Mucosa of descending colon (tissue), 3 donors: Measurements from ENCODE around the gene ZNF44. TPM values are rescaled to one million over a fixed set of nuclear protein-coding genes. Genes with fewer than 3 reads are reported as not detected.

Experiments
- ATAC-seq: fragments of 200-7000 bp; cut with Tn5 transposase; one replicate; pipeline ENCODE4 v1.9.1; 2020; ENCODE audit warnings: mild to moderate bottlenecking, moderate library complexity
- DNase-seq, 3 donors: peaks; one replicate each; pipeline ENCODE4 v3.0.0-alpha.2; 2020
- H3K36me3 ChIP-seq: fragments of 200-600 bp; one replicate; pipeline ENCODE4 v1.8.0; 2021; ENCODE audit warnings: low read depth, mild to moderate bottlenecking
- H3K4me1 ChIP-seq: fragments of 200-600 bp; one replicate; pipeline ENCODE4 v1.8.0; 2021; ENCODE audit warnings: low read depth, mild to moderate bottlenecking
- H3K4me3 ChIP-seq: fragments of 200-600 bp; one replicate; pipeline ENCODE4 v1.8.0; 2021; ENCODE audit warnings: mild to moderate bottlenecking
- H3K9me3 ChIP-seq: fragments of 200-600 bp; one replicate; pipeline ENCODE4 v1.8.0; 2021; ENCODE audit warnings: mild to moderate bottlenecking
- intact Hi-C, 2 donors: fragments of 100-400 bp; cut with DNase I in 1 of 2; cut with micrococcal nuclease in 1 of 2; formaldehyde crosslinking; loops; one replicate each; pipeline versions ENCODE4 v1.11.0 to v1.11.1; 2022; cut with DNase I, micrococcal nuclease
- total RNA-seq, 3 donors: library from RNA; stranded (reverse); fragmentation: NEBNext Ultra II Directional in 2 of 3; extraction: Animal tissue kit (Norgen Biotek cat#: 25700) in 2 of 3; gene quantifications; one replicate each; pipeline versions ENCODE4 v1.2.1 to v1.2.4, GENCODE V29; 2021 to 2023
- TF ChIP-seq, protein P1 (sequence below): fragments of 200-600 bp; IDR thresholded peaks from one replicate; pipeline ENCODE4 v1.8.0; 2022; ENCODE audit warnings: antibody characterized with exemption, mild to moderate bottlenecking
- donor health status: DM: no; HTN: no; CAD: no; lungs with moderate emphysema.
- donor health status: DM: no; HTN: no; CAD: no.
- donor health status: DM: no; HTN: yes; CAD: no.

Gene ZNF44
- total RNA-seq, 3 donors from 2014 or later: 17.8 to 22.8 (median 21.7) TPM

DNA sequence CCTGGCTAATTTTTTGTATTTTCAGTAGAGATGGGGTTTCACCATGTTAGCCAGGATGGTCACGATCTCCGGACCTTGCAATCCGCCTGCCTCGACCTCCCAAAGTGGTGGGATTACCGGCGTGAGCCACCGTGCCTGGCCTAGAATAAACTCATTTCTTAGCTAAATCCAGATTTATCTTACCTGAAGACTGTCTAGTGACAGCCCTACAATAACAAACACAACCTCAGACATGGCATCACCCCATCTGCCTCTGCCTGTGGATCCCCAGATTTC is 5.0 kb downstream of the ZNF44 start:
- ATAC-seq: no peak

DNA sequence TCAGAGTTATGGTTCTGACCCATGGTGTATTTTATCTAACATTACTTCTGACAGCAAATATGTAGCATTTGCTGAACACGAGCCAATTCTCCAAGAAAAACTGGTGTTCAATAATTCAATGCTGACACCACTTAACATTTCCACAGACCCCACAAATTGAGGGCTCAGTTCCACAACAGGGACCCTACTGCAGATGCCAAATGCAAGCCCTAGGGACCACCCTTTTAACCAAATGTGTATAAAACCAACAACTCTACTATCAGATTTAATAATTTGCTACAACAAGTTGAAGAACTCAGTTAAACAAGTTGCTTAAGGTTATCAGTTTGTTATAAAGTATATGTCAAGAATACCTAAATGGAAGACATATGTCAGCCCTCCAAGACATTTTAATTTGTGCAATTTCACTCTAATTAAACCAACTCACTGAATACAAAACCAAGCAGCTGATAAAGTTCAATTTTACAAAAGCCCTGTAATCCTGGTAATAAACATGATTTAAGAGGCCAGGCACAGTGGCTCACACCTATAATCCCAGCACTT is 6.7 kb downstream of the ZNF44 start:
- no peaks in the 10 kb centered on the region for H3K36me3 ChIP-seq

More for the DNA sequence above, 5.0 kb downstream of the ZNF44 start:
- H3K4me1 ChIP-seq: peaks cover 11% of the 10 kb centered on the region
- DNase-seq: no peak
- H3K9me3 ChIP-seq: peaks cover 4% of the 10 kb centered on the region
- TF ChIP-seq, protein P1, sequence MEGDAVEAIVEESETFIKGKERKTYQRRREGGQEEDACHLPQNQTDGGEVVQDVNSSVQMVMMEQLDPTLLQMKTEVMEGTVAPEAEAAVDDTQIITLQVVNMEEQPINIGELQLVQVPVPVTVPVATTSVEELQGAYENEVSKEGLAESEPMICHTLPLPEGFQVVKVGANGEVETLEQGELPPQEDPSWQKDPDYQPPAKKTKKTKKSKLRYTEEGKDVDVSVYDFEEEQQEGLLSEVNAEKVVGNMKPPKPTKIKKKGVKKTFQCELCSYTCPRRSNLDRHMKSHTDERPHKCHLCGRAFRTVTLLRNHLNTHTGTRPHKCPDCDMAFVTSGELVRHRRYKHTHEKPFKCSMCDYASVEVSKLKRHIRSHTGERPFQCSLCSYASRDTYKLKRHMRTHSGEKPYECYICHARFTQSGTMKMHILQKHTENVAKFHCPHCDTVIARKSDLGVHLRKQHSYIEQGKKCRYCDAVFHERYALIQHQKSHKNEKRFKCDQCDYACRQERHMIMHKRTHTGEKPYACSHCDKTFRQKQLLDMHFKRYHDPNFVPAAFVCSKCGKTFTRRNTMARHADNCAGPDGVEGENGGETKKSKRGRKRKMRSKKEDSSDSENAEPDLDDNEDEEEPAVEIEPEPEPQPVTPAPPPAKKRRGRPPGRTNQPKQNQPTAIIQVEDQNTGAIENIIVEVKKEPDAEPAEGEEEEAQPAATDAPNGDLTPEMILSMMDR: no peak
- no peak overlapping the region for H3K4me3 ChIP-seq
- H3K36me3 ChIP-seq: no peaks in the 10 kb centered on the region
- intact Hi-C loops: no loop called here

DNA sequence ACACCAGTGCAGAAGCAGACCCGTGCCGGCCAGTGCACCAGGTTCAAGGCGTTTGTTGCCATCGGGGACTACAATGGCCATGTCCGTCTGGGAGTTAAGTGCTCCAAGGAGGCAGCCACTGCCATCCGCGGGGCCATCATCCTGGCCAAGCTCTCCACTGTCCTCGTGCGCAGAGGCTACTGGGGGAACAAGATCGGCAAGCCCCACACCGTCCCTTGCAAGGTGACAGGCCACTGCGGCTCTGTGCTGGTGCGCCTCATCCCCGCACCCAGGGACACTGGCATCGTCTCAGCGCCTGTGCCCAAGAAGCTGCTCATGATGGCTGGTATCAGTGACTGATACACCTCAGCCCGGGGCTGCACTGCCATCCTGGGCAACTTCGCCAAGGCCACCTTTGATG is 10.1 kb downstream of the ZNF44 start:
- H3K4me1 ChIP-seq: no peaks in the 10 kb centered on the region
- intact Hi-C loops: no loop called here
- H3K36me3 ChIP-seq: no peaks in the 10 kb centered on the region
- no peak for DNase-seq
- ATAC-seq: no peak
- TF ChIP-seq, protein P1: no peak
- peaks cover 37% of the 10 kb centered on the region for H3K9me3 ChIP-seq
- no peak overlapping the region for H3K4me3 ChIP-seq

More for the DNA sequence above, 6.7 kb downstream of the ZNF44 start:
- TF ChIP-seq, protein P1: no peak
- ATAC-seq (no peak), DNase-seq (no peak)
- H3K4me3 ChIP-seq: no peak overlapping the region
- H3K9me3 ChIP-seq: peaks cover 14% of the 10 kb centered on the region
- H3K4me1 ChIP-seq: peaks cover 7% of the 10 kb centered on the region
- intact Hi-C loops: no loop called here

DNA sequence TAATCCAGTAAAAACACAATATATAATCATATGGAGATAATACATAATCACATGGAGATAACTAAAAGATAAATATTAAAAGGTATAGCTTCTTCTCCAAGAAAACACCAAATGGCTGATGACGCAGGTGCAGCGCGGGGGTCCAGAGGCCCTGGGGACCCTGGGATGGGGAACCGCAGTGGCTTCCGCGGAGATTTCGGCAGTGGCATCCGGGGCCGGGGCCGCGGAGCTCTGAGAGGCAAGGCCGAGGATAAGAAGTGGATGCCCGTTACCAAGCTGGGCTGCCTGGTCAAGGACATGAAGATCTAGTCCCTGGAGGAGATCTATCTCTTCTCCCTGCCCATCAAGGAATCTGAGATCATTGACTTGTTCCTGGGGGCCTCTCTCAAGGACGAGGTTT is 10.5 kb downstream of the ZNF44 start:
- Histone ChIP-seq H3K36me3 (no peaks in the 10 kb centered on the region), H3K4me3 (no peak overlapping the region), H3K9me3 (peaks cover 41% of the 10 kb centered on the region), H3K4me1 (no peaks in the 10 kb centered on the region)
- DNase-seq: no peak
- ATAC-seq: no peak
- TF ChIP-seq, protein P1: no peak
- intact Hi-C loops: no loop called here

DNA sequence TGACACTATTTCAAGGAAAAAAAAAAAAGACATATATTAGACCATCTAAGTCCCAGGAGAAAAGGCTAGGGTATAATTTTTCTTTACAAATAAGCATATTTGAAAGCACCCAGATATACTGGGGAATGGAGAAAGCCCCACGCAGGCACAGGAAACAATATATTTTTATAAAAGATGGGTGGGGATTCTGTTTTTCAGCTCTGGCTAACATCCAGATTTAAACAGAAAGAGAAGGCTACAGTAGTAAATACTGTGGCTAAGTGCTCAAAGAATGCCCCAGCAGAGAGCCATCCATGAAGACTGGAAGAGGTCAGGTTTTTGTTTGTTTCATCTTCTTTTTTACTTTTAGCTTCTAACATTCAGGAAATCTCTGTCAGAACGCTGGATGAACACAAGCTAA is 16.0 kb downstream of the ZNF44 start:
- ATAC-seq (no peak), DNase-seq (no peak)
- intact Hi-C loops: no loop called here
- TF ChIP-seq, protein P1: no peak
- Histone ChIP-seq H3K4me1 (no peaks in the 10 kb centered on the region), H3K36me3 (peaks cover 10% of the 10 kb centered on the region), H3K4me3 (no peak overlapping the region), H3K9me3 (peaks cover 88% of the 10 kb centered on the region)
